Nucleus accumbens (tissue), 56 donors: ENCODE data around the gene DND1.
"Not testable (repeated sequence)": the region's sequence is repeated elsewhere in the genome, so short reads cannot be mapped to it uniquely, and the experiment has no call there.

Source experiments
- DNase-seq, 56 donors: peaks; one replicate each; lab custom pipeline; 2025; lab: John Stamatoyannopoulos, UW

The DND1 gene

DNA sequence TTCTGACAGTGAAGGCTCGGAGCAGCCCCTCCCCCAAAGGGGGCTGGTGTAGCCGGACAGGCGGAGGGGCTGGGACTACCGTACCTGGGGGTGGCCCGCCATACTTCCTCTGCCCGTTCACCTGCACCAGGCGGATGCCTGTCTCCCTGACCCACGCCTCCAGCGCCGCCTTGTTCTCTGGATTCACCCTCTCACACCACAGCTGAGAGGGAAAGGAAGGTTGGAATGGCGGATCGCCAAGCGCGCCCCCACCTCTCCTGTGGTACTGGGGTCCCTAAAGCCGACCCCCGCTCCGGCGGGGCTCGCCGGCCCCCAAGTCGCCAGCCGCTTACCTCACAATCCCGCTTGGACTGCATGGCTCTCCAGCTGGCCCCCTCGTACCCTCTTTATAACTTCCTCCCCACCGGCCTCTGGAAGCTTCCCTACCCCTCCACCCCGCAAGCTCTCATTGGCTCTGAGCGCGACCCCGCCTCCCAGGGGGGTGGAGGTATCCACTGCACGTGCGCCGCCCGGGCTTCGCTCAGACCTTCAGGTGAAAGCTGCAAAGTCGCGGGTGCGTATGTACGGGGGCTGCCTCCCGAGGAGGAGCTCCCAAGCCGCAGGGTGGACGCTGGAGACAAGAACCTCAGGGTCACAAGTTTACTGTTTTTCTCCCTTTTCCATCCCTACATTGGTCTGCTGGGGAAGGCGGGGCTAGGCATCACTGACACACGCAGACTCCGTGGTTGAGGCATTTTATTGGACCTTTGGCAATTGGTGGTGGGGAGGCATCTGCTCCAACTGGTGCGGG, at the start of gene DND1:
DND1 (minus strand) TSS at position 390 of the 790 bp plus-strand sequence; CDS start at position 356, 34 bp downstream.
- no peak for DNase-seq

DNA sequence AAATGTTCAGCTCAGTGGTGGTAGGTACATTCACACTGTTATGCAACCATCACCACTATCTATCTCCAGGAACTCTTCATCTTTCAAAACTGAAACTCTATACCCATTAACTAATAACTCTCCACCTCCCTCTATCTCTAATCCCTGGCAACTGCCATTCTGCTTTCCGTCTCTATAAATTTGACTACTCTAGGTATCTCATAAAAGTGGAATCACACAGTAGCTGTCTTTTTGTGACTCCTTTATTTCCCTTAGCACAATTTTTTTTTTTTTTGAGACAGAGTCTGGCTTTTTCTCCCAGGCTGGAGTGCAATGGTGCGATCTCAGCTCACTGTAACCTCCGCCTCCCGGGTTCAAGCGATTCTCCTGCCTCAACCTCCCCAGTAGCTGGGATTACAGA, 48.0 kb upstream of the DND1 start:
- not testable (repeated sequence) for DNase-seq

GRCh38 chr5:140720738-140721137, 47.4 kb upstream of the DND1 start:
- DNase-seq: not testable (repeated sequence)

DNA sequence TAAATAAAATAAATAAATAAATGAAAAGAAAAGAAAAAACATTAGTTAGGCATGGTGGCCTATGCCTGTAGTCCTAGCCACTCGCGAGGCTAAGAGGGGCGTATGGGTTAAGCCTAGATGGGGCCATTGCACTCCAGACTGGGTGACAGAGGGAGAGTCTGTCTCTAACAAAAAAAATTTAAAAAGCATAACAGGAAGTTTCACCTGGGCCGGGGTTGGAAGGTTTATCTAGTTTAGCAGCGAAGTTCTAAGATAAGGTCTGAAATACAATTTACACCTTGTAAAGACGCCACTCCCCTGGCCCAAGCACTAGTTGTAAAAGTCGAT, 44.9 kb upstream of the DND1 start:
- no peak for DNase-seq

DNA sequence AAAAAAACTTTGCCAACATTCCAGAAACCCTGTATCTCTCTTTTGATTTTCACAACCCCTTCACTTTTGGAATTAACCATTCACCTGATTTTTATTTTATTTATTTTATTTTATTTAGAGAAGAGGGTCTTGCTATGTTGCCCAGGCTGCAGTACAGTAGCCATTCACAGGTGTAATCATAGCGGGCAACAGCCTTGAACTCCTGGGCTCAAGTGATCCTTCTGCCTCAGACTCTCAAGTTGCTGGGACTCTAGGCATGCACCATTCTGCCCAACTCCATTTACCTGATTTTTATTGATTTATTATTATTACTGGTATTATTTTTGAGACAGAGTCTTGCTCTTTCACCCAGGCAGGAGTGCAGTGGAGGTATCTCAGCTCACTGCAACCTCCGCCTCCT, 42.9 kb upstream of the DND1 start:
- not testable (repeated sequence) for DNase-seq

DNA sequence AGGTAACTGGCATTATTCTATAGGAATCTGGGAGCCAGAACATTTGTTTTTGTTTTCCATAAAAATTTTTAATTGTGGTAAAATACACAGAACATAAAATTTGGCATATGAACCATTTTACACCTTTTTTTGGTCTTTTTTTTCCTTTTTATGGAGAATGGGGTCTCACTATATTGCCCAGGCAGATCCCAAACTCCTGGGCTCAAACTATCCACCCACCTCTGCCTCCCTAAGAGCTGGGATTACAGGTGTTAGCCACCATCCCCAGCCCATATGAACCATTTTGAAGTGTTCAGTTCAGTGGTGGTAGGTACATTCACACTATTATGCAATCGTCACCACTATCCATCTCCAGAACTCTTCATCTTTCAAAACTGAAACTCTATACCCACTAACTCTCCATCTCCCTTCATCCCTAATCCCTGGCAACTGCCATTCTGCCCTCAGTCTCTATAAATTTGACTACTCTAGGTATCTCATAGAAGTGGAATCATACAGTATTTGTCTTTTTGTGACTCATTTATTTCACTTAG, 40.3 kb upstream of the DND1 start:
- no peak for DNase-seq

DNA sequence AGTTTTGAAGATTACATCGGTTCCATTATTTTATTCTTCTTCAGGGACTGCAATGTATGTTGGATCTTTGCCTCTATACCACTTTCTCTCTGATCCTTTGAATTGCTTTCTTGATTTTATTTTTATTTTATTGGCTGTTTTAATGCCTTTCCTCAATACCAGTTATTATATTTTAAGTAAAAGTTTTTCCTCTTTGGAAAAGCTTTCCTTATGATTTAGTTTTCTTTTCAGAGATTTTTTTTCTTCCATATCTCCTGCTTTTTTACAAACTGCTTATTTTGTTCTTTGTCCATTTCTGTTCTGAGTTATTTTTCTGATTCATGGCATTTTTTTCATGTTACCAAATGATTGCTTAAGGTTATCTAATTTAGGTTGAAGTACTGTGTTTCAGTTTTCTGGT, 38.4 kb upstream of the DND1 start:
- DNase-seq: no peak

DNA sequence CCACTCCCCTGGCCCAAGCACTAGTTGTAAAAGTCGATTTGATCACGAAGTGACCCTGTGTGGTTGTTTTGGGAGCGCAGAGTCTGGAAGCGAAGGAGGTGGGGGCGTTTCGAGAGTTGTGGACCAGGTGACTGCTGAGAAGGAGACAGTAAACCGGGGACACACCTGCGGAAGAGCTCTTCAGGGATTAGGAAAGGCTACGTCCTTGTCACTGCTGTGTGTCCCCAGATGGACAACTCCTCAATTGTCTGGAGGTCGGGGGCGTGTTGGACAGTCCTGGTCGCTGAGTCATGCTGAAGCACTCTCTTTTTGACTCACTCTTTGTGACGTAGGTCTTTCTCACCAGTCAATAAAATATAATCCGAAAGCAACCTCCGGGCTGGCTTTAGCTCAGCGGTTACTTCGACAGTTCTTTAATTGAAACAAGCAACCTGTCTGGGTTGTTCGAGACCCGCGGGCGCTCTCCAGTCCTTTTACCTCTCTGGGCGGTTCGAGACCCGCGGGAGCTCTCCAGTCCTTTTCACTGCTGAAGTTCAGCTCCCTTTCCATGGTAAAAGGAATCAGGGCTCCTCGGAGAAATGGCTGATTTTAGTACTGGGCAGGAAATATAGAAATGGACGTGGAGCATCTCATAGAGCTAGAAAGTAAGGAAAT, 37.6 kb upstream of the DND1 start:
- DNase-seq: peak in 52 of 56 donors; percentile 8 to 94 (median 50)

GRCh38 chr5:140708787-140709186, 35.4 kb upstream of the DND1 start:
- not testable (repeated sequence) for DNase-seq

- no peak for DNase-seq
Measured at GRCh38 chr5:140707812-140708211, 34.4 kb upstream of the DND1 start.

- DNase-seq: peak; percentile 69 to 98 (median 92)
Measured at GRCh38 chr5:140700177-140701144, 27.1 kb upstream of the DND1 start, which contains the start of gene ZMAT2. Gene ZMAT2 (plus strand): TSS chr5:140700447. CDS start chr5:140700461, 14 bp downstream.

GRCh38 chr5:140696891-140697492, 23.6 kb upstream of the DND1 start:
- no peak for DNase-seq

DNA sequence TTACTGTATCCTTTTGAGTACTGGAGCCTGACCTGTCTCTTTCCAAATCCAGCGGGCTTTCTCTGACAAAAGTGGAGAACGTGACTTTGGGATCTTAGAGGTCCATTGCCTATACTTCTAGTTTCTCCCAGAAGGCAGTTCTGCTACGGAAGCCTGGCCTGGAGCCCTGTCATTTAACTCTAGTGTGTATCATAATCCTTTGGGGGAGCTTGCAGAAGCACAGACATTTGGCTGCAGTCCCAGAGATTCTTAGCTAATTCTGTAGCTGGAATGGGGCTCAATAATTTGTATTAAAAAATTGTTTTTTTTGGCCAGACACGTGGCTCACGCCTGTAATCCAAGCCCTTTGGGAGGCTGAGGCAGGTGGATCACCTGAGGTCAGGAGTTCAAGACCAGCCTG, 20.9 kb upstream of the DND1 start:
- DNase-seq: no peak

DNA sequence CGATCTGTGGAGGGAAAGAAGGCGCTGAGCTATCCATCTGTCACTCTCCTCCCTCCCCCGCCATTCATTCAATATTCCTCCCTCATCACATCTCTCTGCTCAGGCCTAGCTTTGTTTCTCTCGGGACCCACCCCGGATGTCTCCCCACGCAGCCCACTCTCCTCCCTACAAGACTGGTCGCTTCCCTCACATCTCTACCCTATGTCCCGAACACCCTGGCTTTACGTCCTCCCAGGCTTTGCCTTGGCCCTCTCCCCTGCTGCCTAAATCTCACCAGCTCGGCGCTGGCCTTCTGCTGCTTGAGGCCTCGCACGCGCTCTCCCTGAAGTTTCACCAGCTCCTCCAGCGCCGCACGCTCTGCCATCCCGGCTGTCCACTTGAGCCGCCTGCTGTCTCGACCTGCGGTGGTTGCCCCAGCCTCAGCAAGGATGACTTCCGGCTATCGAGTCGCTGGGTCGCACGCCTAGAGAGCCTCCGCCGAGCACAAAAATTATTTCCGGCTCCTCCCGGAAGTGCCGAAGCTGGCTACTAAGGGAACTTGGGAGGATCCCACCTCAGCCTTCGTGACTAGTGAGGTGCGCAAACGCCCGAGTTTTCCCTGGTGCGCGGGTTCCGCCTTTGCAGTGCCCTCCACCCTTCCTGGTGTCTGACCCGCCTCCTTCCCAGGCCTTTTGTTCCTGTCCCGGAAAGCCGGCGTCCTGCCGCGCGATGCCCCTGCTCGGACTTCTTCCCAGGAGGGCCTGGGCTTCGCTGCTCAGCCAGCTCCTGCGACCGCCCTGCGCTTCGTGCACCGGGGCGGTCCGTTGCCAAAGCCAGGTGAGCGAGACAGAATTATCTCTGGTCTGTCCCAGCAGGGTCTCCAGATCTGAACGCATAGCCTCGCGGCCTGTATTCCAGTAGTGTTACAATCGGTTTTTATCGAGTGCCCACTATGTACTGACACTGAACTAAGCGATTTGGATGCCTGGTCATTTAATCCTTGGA, 17.9 kb upstream of the DND1 start, which contains the start of the genes HARS1 and HARS2:
HARS1 (minus strand) TSS at position 430 of the 984 bp plus-strand sequence; CDS start at position 364, 66 bp downstream.
HARS2 (plus strand) TSS at position 515 of the 984 bp plus-strand sequence; CDS start at position 709, 194 bp downstream.
- DNase-seq: peak; percentile 47 to 96 (median 85)

- no peak for DNase-seq
Measured at GRCh38 chr5:140690376-140690932, 17.1 kb upstream of the DND1 start.

GRCh38 chr5:140678993-140679392, 5.6 kb upstream of the DND1 start:
- no peak for DNase-seq

DNA sequence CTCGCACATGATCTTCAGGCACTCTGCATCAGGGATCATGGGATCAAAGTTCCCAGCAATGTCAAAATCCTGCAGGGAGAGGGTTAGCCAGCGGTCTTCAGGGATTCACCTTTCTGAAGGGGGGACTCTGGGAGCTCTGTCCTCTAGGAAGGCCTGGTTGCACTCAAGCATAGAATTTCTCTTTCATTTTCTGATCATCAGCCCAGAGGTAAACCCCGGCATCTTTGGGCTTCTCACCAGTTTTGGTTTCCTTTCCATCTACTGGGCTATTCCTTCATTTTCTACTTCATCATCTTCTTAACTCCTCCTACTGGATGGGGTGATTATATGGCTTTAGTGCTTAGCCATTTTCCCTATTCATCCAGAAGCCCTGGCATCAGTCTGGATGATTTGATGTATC, 4.6 kb upstream of the DND1 start:
- no peak for DNase-seq

DNA sequence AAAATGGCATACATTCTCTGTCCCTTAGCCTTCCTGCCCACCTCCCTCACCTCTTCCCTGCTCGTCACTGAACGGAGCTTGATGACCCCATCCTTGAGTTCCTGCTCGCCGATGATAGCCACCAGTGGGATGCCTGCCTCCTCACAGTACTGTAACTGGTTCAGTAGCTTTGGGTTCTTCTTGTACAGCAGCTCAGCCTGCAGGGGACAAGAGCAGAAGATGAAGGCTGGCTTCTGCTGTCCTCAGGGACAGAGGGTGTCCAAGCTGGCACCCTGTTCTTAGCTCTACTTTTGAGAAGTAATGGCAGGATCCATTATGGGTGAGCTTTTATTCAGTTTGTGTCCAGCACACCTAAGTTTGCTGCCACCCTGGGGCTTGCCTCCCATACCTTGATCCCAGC, 1.3 kb upstream of the DND1 start:
- DNase-seq: no peak
